SJCRH30 (cell line): Measurements from ENCODE around the gene CYP46A1. TPM values are rescaled to one million over a fixed set of nuclear protein-coding genes. Genes with fewer than 3 reads are reported as not detected.
A peak's percentile ranks its signal among the peaks of the same experiment; 100 is the strongest.
"Not testable (repeated sequence)": the region's sequence is repeated elsewhere in the genome, so short reads cannot be mapped to it uniquely, and the experiment has no call there.

Experiments
- DNase-seq, 2 experiments: peaks; one replicate each; pipeline ENCODE4 v3.0.0-alpha.2; 2015 to 2020
- H3K27ac ChIP-seq: fragments of 250-450 bp; sonication (Bioruptor Pico); 2 replicates; pipeline ENCODE4 v1.5.1; 2020; ENCODE audit warnings: mild to moderate bottlenecking, moderate library complexity
- H3K27me3 ChIP-seq: fragments of 250-450 bp; sonication (Bioruptor Pico); 2 replicates; pipeline ENCODE4 v1.5.1; 2020; ENCODE audit warnings: mild to moderate bottlenecking, moderate library complexity
- H3K36me3 ChIP-seq: fragments of 250-450 bp; sonication (Bioruptor Pico); 2 replicates; pipeline ENCODE4 v1.5.1; 2020; ENCODE audit warnings: mild to moderate bottlenecking, moderate library complexity
- H3K4me1 ChIP-seq: fragments of 250-450 bp; sonication (Bioruptor Pico); 2 replicates; pipeline ENCODE4 v1.5.1; 2020; ENCODE audit warnings: mild to moderate bottlenecking, moderate library complexity
- H3K4me3 ChIP-seq: fragments of 250-450 bp; sonication (Bioruptor Pico); 2 replicates; pipeline ENCODE4 v1.5.1; 2020; ENCODE audit warnings: mild to moderate bottlenecking, moderate library complexity
- H3K9me3 ChIP-seq: fragments of 250-450 bp; sonication (Bioruptor Pico); replicated peaks from 2 replicates; pipeline ENCODE4 v1.5.1; 2020; ENCODE audit warnings: mild to moderate bottlenecking, moderate library complexity
- total RNA-seq: library from RNA; depleted of rRNA; stranded (reverse); fragments of >200 nt; shearing (Covaris generic); gene quantifications from 2 replicates; pipeline ENCODE4 v1.2.3, GENCODE V29; 2014; rRNA removed

CYP46A1 gene
- total RNA-seq: 0.08 and 0.10 TPM in 2 replicates

DNA sequence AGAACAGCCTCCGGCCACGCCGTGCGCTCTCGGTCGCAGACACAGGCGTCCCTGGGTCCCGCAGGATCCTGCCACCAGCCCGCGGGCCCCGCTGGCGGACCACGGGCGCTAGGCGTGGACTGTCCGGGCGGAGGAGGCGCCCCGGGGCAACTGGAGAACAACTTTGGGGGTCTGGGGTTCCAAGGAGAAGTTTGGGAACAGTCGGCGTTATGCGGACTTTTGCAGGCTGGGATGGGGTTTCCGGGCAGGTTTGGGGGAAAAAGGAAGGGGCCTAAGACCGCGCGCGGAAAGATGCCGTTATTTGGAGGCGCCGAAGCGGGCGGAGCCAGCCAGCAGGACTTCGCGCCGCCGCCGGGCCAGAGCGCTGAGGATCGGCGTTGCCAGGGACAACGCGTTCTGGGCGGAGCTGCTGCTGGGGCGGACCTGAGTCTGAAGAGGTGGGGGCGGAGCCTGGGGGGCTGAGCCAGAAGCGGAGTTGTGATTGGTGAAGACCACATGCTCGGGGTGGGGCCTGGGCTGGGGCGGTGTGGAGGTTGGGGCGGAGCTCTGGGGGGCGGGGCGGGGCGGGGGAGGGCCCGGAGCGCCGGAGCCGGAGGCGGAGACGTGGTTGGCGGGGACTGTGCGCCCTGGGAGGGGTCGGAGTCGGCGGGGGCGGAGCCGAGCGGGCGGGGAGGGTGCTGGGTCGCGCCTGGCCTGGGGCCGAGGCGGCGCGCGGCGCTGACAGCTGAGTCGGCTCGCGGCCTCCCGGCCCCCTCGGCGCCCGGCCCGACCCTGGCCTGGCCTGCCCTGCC is at the start of gene CYP46A1:
CYP46A1 (plus strand) TSS at position 680 of the 791 bp plus-strand sequence. CDS start 120 bp downstream, outside the sequence.
- Histone ChIP-seq H3K9me3 (no peaks in the 10 kb centered on the region), H3K36me3 (no peaks in the 10 kb centered on the region), H3K27me3 (no peaks in the 10 kb centered on the region), H3K27ac (peak within 1 kb of the TSS; percentile 61), H3K4me3 (peak within 1 kb of the TSS; percentile 73), H3K4me1 (no peaks in the 10 kb centered on the region)
- DNase-seq: peak; percentile 98 to 100

GRCh38 chr14:99634443-99634842 is 49.7 kb upstream of the CYP46A1 start:
- H3K36me3 ChIP-seq: no peaks in the 10 kb centered on the region
- no peak overlapping the region for H3K4me3 ChIP-seq
- peaks cover 10% of the 10 kb centered on the region for H3K4me1 ChIP-seq
- no peaks in the 10 kb centered on the region for H3K9me3 ChIP-seq
- no peak overlapping the region for H3K27ac ChIP-seq
- DNase-seq: peak in 1 of 2 experiments; percentile 17
- H3K27me3 ChIP-seq: 0 out of 2 replicates have a peak, but pooled peaks cover 8% of the 10 kb centered on the region

GRCh38 chr14:99635116-99635515 is 49.0 kb upstream of the CYP46A1 start:
- 0 out of 2 replicates have a peak, but pooled peaks cover 8% of the 10 kb centered on the region for H3K27me3 ChIP-seq
- peak overlapping the region; percentile 7; the same call in 1 of the 2 replicates for H3K4me3 ChIP-seq
- H3K27ac ChIP-seq: no peak overlapping the region
- H3K36me3 ChIP-seq: no peaks in the 10 kb centered on the region
- H3K9me3 ChIP-seq: no peaks in the 10 kb centered on the region
- H3K4me1 ChIP-seq: peaks cover 10% of the 10 kb centered on the region
- DNase-seq: peak; percentile 67 to 82

DNA sequence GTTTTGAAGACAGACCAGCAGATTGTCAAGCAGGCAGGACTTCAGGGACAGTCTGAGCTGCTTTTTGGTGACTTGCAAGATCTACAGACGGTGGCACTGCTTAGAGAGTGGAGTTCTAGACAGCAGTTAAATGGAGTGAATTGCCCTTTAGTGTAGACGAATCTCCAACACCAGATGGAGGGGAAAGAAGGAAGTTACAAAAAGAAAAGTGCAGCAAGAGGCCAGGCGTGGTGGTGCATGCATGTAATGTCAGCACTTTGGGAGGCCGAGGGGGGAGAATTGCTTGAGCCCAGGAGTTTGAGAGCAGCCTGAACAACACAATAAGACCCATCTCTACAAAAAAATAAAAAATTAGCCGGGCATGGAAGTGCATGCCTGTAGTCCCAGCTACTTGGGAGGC is 47.6 kb upstream of the CYP46A1 start:
- Histone ChIP-seq H3K27ac (no peak overlapping the region), H3K36me3 (no peaks in the 10 kb centered on the region), H3K4me1 (peaks cover 10% of the 10 kb centered on the region), H3K27me3 (0 out of 2 replicates have a peak, but pooled peaks cover 8% of the 10 kb centered on the region), H3K9me3 (no peaks in the 10 kb centered on the region), H3K4me3 (no peak overlapping the region)
- DNase-seq: no peak

DNA sequence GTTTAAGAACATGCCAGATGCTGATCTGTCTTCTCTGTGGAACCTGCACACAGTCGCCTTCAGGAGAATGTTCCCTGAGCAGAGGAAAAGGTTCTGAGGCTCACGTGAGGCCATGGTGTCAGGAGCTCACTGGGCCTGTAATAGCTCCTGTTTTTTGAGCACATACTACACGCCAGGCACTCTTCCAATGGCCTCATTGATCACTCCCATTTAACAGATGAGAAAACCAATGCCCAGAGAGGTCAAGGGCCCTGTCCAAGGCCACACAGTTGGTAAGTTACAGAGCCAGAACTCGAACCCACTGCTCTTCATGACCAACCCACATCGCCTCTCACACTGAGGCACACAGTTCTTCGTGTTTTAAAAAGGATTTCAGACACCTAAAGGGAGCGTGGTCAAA is 46.5 kb upstream of the CYP46A1 start:
- Histone ChIP-seq H3K4me1 (peaks cover 10% of the 10 kb centered on the region), H3K27ac (no peak overlapping the region), H3K9me3 (no peaks in the 10 kb centered on the region), H3K4me3 (no peak overlapping the region), H3K27me3 (0 out of 2 replicates have a peak, but pooled peaks cover 8% of the 10 kb centered on the region), H3K36me3 (no peaks in the 10 kb centered on the region)
- DNase-seq: no peak

- H3K27ac ChIP-seq, H3K36me3 ChIP-seq, H3K4me3 ChIP-seq, H3K27me3 ChIP-seq, H3K9me3 ChIP-seq, H3K4me1 ChIP-seq, DNase-seq: not testable (repeated sequence)
Measured at GRCh38 chr14:99642771-99643170, 41.3 kb upstream of the CYP46A1 start.

DNA sequence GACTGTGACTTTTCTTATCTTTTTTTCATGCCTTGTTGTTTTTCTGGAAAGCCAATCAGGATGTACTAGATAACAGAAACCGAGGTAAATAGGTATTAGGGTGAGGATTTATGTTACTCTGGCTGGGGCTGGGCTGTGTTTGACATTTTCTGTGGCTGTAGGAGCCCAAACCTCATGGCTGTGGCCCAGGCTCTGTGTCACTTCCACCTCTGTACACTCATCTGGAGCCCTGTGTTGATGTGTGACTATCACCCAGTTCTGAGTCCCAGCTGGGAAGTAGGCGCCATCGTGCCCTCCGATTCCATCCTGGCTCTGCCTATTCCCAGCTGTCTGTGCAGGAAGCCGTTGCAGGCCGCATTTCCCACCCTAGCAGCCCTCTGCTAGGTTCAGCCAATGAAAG is 40.8 kb upstream of the CYP46A1 start:
- no peak for DNase-seq
- Histone ChIP-seq H3K4me3 (no peak overlapping the region), H3K4me1 (no peaks in the 10 kb centered on the region), H3K9me3 (no peaks in the 10 kb centered on the region), H3K27me3 (no peaks in the 10 kb centered on the region), H3K27ac (no peak overlapping the region), H3K36me3 (no peaks in the 10 kb centered on the region)

- H3K36me3 ChIP-seq: no peaks in the 10 kb centered on the region
- H3K27me3 ChIP-seq: no peaks in the 10 kb centered on the region
- H3K9me3 ChIP-seq: no peaks in the 10 kb centered on the region
- H3K27ac ChIP-seq: no peak overlapping the region
- no peak overlapping the region for H3K4me3 ChIP-seq
- H3K4me1 ChIP-seq: no peaks in the 10 kb centered on the region
- no peak for DNase-seq
Measured at GRCh38 chr14:99644035-99644587, 40.0 kb upstream of the CYP46A1 start.

GRCh38 chr14:99644723-99645544 is 39.2 kb upstream of the CYP46A1 start, which contains the start of gene HHIPL1:
Gene HHIPL1, plus strand, starts transcription at chr14:99645129. Its CDS starts 79 bp downstream, at chr14:99645208.
- Histone ChIP-seq H3K27me3 (no peaks in the 10 kb centered on the region), H3K9me3 (no peaks in the 10 kb centered on the region), H3K27ac (no peak within 1 kb of the TSS), H3K4me3 (no peak within 1 kb of the TSS), H3K36me3 (no peaks in the 10 kb centered on the region), H3K4me1 (no peaks in the 10 kb centered on the region)
- no peak for DNase-seq

- Histone ChIP-seq H3K27me3 (no peaks in the 10 kb centered on the region), H3K9me3 (no peaks in the 10 kb centered on the region), H3K27ac (no peak overlapping the region), H3K4me3 (no peak overlapping the region), H3K36me3 (no peaks in the 10 kb centered on the region), H3K4me1 (no peaks in the 10 kb centered on the region)
- DNase-seq: no peak
Measured at GRCh38 chr14:99645545-99646505, 38.3 kb upstream of the CYP46A1 start.

DNA sequence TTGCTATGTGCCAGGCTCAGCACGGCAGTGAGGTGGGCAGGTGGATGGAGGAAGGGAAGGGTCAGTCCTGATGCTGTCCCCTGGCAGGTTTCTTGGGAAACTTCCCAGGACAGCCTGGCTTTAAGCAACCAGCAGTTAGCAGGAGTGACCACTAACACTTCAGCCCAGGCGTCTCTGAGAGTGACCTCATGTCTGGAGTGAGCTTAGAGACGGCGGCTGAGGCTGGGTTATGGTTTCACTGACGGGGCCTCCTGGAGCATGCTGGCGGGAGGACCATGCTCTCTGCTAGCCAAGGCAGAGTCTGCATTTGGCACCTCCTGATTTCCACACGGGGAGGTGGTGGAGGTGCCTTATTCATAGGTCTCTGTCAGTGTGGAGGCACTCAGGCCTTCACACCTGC is 36.7 kb upstream of the CYP46A1 start:
- Histone ChIP-seq H3K36me3 (no peaks in the 10 kb centered on the region), H3K27me3 (no peaks in the 10 kb centered on the region), H3K27ac (no peak overlapping the region), H3K4me3 (no peak overlapping the region), H3K9me3 (no peaks in the 10 kb centered on the region), H3K4me1 (no peaks in the 10 kb centered on the region)
- no peak for DNase-seq

GRCh38 chr14:99648027-99648784 is 35.9 kb upstream of the CYP46A1 start:
- no peaks in the 10 kb centered on the region for H3K27me3 ChIP-seq
- no peaks in the 10 kb centered on the region for H3K4me1 ChIP-seq
- no peak for DNase-seq
- H3K9me3 ChIP-seq: no peaks in the 10 kb centered on the region
- no peak overlapping the region for H3K4me3 ChIP-seq
- H3K36me3 ChIP-seq: no peaks in the 10 kb centered on the region
- H3K27ac ChIP-seq: no peak overlapping the region

GRCh38 chr14:99649219-99649618 is 34.9 kb upstream of the CYP46A1 start:
- H3K4me1 ChIP-seq: no peaks in the 10 kb centered on the region
- no peaks in the 10 kb centered on the region for H3K36me3 ChIP-seq
- H3K9me3 ChIP-seq: no peaks in the 10 kb centered on the region
- H3K27me3 ChIP-seq: no peaks in the 10 kb centered on the region
- no peak overlapping the region for H3K27ac ChIP-seq
- no peak overlapping the region for H3K4me3 ChIP-seq
- no peak for DNase-seq
